Neural cell (in vitro differentiated cells): ENCODE data around the gene MINDY3. TPM values are rescaled to one million over a fixed set of nuclear protein-coding genes. Genes with fewer than 3 reads are reported as not detected.

ENCODE experiments used
- H2AFZ ChIP-seq: fragments of 200-600, 300-800 bp; sonication (generic), shearing (Covaris generic); 2 replicates; pipeline ENCODE4 v1.6.0; 2014; ENCODE audit warnings: low read depth, mild to moderate bottlenecking, antibody characterized with exemption, low read length, moderate library complexity
- H3F3A ChIP-seq: fragments of 200-600 bp; shearing (Covaris generic); 2 replicates; pipeline ENCODE4 v1.6.1; 2016; ENCODE audit warnings: mild to moderate bottlenecking, moderate library complexity, mixed read lengths, antibody characterized with exemption, low read length; ENCODE audit not compliant: insufficient read depth, poor library complexity, severe bottlenecking
- H3K27ac ChIP-seq: fragments of 200-600, 300-800 bp; sonication (generic), shearing (Covaris generic); 2 replicates; pipeline ENCODE4 v1.5.1; 2014; ENCODE audit warnings: mild to moderate bottlenecking, low read length, moderate library complexity
- H3K27me3 ChIP-seq: fragments of 300-800, 200-600 bp; sonication (generic), shearing (Covaris generic); 2 replicates; pipeline ENCODE4 v1.6.0; 2014; ENCODE audit warnings: mild to moderate bottlenecking, low read depth, low read length, moderate library complexity; ENCODE audit not compliant: insufficient read depth
- H3K36me3 ChIP-seq: fragments of 300-800, 200-600 bp; sonication (generic), shearing (Covaris generic); 2 replicates; pipeline ENCODE4 v1.5.1; 2014; ENCODE audit warnings: mild to moderate bottlenecking, antibody characterized with exemption, low read length, moderate library complexity; ENCODE audit not compliant: insufficient read depth
- H3K4me2 ChIP-seq: fragments of 300-800, 200-600 bp; sonication (generic), shearing (Covaris generic); 2 replicates; pipeline ENCODE4 v1.6.0; 2014; ENCODE audit warnings: mild to moderate bottlenecking, low read length
- H3K4me3 ChIP-seq: fragments of 300-800, 200-600 bp; sonication (generic), shearing (Covaris generic); 2 replicates; pipeline ENCODE4 v1.5.1; 2014; ENCODE audit warnings: mild to moderate bottlenecking, low read length, moderate library complexity
- H3K79me2 ChIP-seq: fragments of 200-600 bp; shearing (Covaris generic); replicated peaks from 2 replicates; pipeline ENCODE4 v1.6.0; 2014; ENCODE audit warnings: mild to moderate bottlenecking, low read length, moderate library complexity; ENCODE audit not compliant: insufficient read depth
- H3K9ac ChIP-seq: fragments of 300-800, 200-600 bp; sonication (generic), shearing (Covaris generic); 2 replicates; pipeline ENCODE4 v1.6.1; 2016; ENCODE audit warnings: mild to moderate bottlenecking, low read length, mixed read lengths
- H3K9me2 ChIP-seq: fragments of 200-600 bp; shearing (Covaris generic); 2 replicates; pipeline ENCODE4 v1.6.1; 2016; ENCODE audit warnings: mild to moderate bottlenecking, low read length, mixed read lengths; ENCODE audit not compliant: insufficient read depth
- H3K9me3 ChIP-seq: fragments of 200-600, 300-800 bp; sonication (generic), shearing (Covaris generic); 2 replicates; pipeline ENCODE4 v1.6.1; 2016; ENCODE audit warnings: mild to moderate bottlenecking, mixed run types, low read length, moderate library complexity, mixed read lengths
- H4K20me1 ChIP-seq: fragments of 200-600 bp; shearing (Covaris generic); 2 replicates; pipeline ENCODE4 v1.6.1; 2016; ENCODE audit warnings: mild to moderate bottlenecking, mixed run types; ENCODE audit not compliant: insufficient read depth
- CTCF ChIP-seq: fragments of 450-650 bp; IDR thresholded peaks from 2 replicates; pipeline ENCODE4 v1.5.1; 2014; ENCODE audit warnings: antibody characterized with exemption, mild to moderate bottlenecking, moderate library complexity; ENCODE audit not compliant: poor library complexity, severe bottlenecking
- EP300 ChIP-seq: fragments of 450-650 bp; conservative IDR thresholded peaks from 2 replicates; pipeline ENCODE4 v1.6.1; 2014; ENCODE audit warnings: antibody characterized with exemption, mild to moderate bottlenecking, moderate library complexity; ENCODE audit not compliant: poor library complexity, severe bottlenecking
- EZH2 ChIP-seq: fragments of 200-600, 300-800 bp; shearing (Covaris generic), sonication (generic); IDR thresholded peaks from 2 replicates; pipeline ENCODE4 v1.6.1; 2014; ENCODE audit warnings: antibody characterized with exemption, low read length, borderline replicate concordance, mild to moderate bottlenecking; ENCODE audit not compliant: insufficient read depth, poor library complexity, severe bottlenecking
- MXI1 ChIP-seq: fragments of 450-650 bp; conservative IDR thresholded peaks from 2 replicates; pipeline ENCODE4 v1.6.1; 2014; ENCODE audit warnings: antibody characterized with exemption, mild to moderate bottlenecking; ENCODE audit not compliant: poor library complexity, severe bottlenecking
- POLR2AphosphoS5 ChIP-seq: IDR thresholded peaks from 2 replicates; pipeline ENCODE4 v1.6.1; 2012
- RAD21 ChIP-seq: fragments of 450-650 bp; conservative IDR thresholded peaks from 2 replicates; pipeline ENCODE4 v1.6.1; 2014; ENCODE audit warnings: antibody characterized with exemption, mild to moderate bottlenecking, moderate library complexity
- REST ChIP-seq: IDR thresholded peaks from 2 replicates; pipeline ENCODE4 v1.6.1; 2012; ENCODE audit warnings: borderline replicate concordance
- SMC3 ChIP-seq: fragments of 450-650 bp; conservative IDR thresholded peaks from 2 replicates; pipeline ENCODE4 v1.6.1; 2014; ENCODE audit warnings: antibody characterized with exemption, mild to moderate bottlenecking, moderate library complexity; ENCODE audit not compliant: poor library complexity
- TAF1 ChIP-seq: IDR thresholded peaks from 2 replicates; pipeline ENCODE4 v1.6.1; 2012; ENCODE audit warnings: low read depth
- polyA plus RNA-seq: library from polyadenylated mRNA; depleted of rRNA; stranded (reverse); fragments of >200 nt; gene quantifications from 2 replicates; pipeline ENCODE4 v1.2.3, GENCODE V29; 2014

The MINDY3 gene
- polyA plus RNA-seq, 1 donor from 2014 or later: 56.5 TPM

GRCh38 chr10:15797346-15797745 lies 63.0 kb downstream of the MINDY3 start:
- H4K20me1 ChIP-seq: no peaks in the 10 kb centered on the region
- no peaks in the 10 kb centered on the region for H3K27me3 ChIP-seq
- no peaks in the 10 kb centered on the region for H3K9me2 ChIP-seq
- H3K27ac ChIP-seq: no peak overlapping the region
- TF ChIP-seq MXI1 (no peak), EZH2 (no peak), CTCF (no peak), SMC3 (no peak), REST (no peak), RAD21 (no peak), POLR2AphosphoS5 (no peak), EP300 (no peak)
- peaks cover 3% of the 10 kb centered on the region for H3K9me3 ChIP-seq
- H3K9ac ChIP-seq: no peak overlapping the region
- no peak overlapping the region for H2AFZ ChIP-seq
- H3K4me2 ChIP-seq: no peak overlapping the region
- H3K4me3 ChIP-seq: no peak overlapping the region
- H3K36me3 ChIP-seq: no peaks in the 10 kb centered on the region
- no peaks in the 10 kb centered on the region for H3F3A ChIP-seq
- no peaks in the 10 kb centered on the region for H3K79me2 ChIP-seq

DNA sequence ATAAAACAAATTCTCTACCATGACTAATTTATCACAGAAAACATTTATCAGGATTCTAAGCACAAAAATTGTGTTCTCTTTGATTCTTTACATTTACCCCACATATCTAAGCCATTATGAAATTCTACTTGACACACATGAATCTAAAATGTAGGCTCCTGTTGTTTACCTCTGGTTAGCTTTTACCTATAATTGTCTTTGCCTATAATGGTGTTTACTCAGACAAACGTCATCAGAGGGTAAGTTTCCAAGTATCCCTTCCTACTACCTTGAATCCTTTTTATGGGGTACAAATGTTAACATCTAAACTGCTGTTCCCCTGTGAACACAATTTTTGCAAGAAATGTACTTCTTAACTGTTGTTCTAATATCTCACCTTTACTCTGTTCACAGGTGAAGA lies 63.5 kb downstream of the MINDY3 start:
- no peaks in the 10 kb centered on the region for H3K27me3 ChIP-seq
- H3K9me3 ChIP-seq: peaks cover 3% of the 10 kb centered on the region
- H3K4me2 ChIP-seq: no peak overlapping the region
- H3K4me3 ChIP-seq: no peak overlapping the region
- no peaks in the 10 kb centered on the region for H3K79me2 ChIP-seq
- H3K9me2 ChIP-seq: no peaks in the 10 kb centered on the region
- no peak overlapping the region for H3K27ac ChIP-seq
- no peaks in the 10 kb centered on the region for H3K36me3 ChIP-seq
- H2AFZ ChIP-seq: no peak overlapping the region
- no peak overlapping the region for H3K9ac ChIP-seq
- TF ChIP-seq REST: no peak
- TF ChIP-seq EZH2: no peak
- no peak for TF ChIP-seq POLR2AphosphoS5
- TF ChIP-seq TAF1: no peak
- TF ChIP-seq EP300: no peak
- no peak for TF ChIP-seq SMC3
- H4K20me1 ChIP-seq: no peaks in the 10 kb centered on the region
- H3F3A ChIP-seq: no peaks in the 10 kb centered on the region
